Measurements from ENCODE around the gene SDK1.
A peak's percentile ranks its signal among the peaks of the same experiment; 100 is the strongest.

The SDK1 gene

DNA sequence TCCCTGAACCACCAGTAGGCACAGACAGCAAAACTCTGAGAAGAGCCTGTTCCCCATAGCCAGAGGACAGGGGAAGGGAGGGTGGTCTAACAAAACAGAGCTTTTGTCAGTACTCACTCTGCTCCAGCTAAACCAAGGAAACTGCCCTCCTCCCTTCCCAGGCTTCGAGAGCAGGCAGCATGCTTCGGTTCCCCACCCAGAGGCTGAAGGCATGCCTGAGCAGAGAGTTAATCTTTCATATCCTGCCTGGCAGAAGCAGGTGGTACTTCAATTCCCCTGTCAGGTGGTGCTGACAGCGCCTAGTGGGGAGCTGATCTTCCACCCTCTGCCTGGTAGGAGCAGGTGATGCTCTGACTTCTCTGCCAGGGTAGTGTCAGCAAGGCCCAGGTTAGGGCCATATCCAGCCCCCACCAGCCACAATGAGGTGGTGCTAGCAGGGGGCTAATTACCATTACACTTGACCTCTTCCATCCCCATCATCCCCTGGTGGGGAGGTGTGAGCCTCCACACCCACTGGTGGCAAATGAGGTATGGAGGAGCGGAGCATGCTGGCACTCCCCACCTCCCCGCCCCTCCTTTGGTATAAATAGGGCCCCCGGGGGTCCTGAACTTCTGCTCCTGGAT is 35.1 kb downstream of the SDK1 start:
- peak; percentile 1 for DNase-seq

DNA sequence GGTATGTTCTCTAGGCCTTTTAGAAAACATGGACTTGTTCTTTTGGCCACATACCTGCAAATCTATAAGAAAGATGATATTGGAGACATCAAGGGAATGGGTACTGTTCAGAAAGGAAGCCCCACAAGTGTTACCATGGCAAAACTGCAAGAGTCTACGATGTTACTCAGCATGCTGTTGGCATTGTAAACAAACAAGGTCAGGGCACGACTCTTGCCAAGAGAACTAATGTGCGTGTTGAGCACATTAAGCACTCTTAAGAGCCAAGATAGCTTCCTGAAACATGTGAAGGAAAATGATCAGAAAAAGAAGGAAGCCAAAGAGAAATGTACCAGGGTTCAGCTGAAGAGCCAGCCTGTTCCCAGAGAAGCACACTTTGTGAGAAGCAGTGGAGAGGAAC is 37.1 kb downstream of the SDK1 start:
- no peak for DNase-seq

DNA sequence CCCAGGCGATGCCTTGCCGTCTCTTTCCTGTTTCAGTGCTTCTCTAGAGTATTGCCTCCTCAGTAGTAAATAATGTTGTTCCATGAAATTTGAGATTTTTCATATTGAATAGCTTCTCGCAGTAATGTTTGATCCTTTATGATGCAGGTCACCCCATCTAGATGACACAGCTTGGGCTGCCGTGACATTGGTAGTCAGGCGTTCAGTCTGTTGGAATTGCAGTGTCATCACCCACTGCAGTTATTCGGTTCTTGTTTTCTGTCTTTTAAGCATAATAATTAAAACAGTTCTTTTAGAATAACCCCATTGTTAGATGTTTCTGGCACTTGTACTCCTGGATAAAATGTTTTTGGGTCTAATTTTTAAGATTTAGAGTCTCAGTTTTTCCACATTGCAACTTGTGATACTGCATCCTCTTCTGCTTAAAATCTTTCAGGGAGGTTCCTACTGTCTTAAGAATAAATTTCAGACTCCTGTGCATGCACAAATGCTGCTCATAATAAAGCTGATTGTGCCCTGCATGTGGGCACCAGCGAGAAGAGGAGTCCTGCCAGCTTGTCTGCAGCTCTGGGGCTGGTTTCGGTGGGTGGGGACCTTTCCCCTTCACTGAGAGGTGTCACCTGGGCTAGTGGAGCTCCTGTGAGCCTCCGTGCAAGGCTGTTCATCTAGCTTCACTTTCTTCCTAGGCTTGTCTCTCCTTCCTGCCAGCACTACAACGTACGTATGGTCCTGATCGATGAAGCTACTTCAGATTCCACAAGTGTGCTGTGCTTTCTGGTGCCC is 44.8 kb downstream of the SDK1 start:
- DNase-seq: no peak

GRCh38 chr7:3349126-3349525 is 48.1 kb downstream of the SDK1 start:
- no peak for DNase-seq

- DNase-seq: no peak
Measured at GRCh38 chr7:3356173-3356572, 55.1 kb downstream of the SDK1 start.

GRCh38 chr7:3358991-3359390 is 57.9 kb downstream of the SDK1 start:
- no peak for DNase-seq

GRCh38 chr7:3367261-3367660 is 66.2 kb downstream of the SDK1 start:
- DNase-seq: no peak

GRCh38 chr7:3370068-3370830 is 69.2 kb downstream of the SDK1 start:
- DNase-seq: peak; percentile 46

- no peak for DNase-seq
Measured at GRCh38 chr7:3370921-3371320, 69.9 kb downstream of the SDK1 start.

DNA sequence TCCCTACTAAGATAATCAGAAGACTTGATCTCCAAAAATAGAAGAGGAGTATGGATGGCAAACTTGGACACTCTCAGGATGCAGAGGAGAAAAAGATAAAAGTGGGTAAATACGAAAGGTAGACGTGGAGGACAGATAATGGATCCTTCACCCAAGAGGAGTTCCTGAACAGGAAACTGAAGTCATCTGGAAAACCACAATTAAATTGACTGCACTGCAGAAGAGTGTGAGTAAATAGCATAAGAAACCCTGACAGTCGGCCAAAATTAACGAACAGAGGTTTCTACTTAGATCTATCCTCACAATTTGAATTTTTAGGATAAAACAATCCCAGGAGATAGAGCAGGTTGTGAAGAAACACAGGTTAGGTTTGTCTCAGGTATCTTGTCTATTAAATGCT is 70.5 kb downstream of the SDK1 start:
- DNase-seq: no peak

DNA sequence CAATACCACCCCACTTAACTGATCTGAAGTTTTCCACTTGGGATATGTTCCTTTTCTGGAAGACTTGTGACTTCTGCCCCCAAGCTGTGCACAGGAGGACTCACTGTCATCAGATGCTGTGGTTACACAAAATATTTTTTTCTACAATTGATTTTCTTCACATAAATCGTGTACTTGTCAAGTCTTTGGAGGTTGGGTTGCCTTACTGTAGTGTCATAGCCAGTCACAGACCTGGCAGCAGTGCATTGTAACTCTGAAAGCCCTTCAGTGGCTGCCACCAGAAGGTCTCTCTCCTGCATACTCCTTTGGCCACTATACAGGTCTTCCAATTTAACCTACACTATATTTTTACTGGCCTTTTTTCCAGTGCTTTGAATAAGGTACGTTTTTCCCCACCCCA is 73.2 kb downstream of the SDK1 start:
- DNase-seq: no peak

- no peak for DNase-seq
Measured at GRCh38 chr7:3378390-3379150, 77.5 kb downstream of the SDK1 start.

DNA sequence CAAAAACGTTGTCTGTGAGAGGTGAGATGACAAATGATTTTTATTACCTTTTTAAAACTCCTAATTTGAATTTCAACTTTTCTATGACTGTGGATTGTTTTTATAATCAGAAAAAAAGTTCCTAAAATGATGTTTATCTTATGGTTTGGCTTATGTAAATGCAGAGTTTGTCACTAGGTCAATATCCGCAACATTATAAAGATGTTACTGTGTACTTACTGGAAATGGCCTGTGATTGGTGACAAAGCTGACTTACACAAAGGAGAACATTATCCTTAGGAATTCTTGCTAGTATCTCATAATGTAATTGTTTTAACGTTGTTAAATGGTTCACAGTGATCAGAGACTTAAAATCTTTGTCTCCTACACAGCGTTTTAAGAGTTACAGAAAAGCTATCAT is 79.0 kb downstream of the SDK1 start:
- DNase-seq: no peak

DNA sequence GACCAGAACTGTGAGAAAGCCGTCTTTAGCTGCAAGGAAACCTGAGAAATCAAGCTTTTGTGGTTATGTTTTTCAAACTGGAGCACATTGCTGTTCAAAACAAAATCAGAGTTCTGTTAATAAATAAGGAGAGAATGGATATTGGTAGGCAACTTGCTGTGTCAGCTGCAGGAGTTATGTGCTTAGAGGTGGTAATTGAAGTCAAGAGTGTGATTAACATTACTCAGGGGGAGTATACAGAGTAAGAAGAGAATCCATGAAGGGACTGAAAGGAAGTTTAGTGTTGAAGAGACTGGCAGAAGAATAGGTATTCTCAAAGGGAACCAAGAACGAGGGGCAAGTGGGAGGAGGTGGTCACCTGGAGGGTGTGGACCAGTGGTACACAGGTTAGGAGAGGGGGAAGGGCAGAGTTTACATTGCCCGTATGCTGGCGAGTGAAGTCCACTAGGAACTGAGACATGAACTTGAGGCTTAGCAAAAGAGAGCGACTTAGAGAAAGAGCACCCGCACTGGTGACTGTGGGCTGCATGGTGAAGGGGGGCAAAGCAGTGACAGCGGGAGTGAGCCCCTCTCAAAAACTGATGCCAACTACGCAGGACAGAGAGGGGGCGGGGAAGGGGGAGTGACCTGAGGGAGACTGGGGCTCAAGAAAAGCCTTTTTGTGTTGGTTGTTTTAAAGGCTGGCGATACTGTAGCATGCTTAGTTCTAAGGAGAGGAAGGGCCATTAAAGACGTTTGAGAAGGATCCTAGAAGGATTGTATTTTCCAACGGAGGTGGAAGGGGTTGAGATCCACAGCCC is 80.0 kb downstream of the SDK1 start:
- DNase-seq: peak; percentile 4

DNA sequence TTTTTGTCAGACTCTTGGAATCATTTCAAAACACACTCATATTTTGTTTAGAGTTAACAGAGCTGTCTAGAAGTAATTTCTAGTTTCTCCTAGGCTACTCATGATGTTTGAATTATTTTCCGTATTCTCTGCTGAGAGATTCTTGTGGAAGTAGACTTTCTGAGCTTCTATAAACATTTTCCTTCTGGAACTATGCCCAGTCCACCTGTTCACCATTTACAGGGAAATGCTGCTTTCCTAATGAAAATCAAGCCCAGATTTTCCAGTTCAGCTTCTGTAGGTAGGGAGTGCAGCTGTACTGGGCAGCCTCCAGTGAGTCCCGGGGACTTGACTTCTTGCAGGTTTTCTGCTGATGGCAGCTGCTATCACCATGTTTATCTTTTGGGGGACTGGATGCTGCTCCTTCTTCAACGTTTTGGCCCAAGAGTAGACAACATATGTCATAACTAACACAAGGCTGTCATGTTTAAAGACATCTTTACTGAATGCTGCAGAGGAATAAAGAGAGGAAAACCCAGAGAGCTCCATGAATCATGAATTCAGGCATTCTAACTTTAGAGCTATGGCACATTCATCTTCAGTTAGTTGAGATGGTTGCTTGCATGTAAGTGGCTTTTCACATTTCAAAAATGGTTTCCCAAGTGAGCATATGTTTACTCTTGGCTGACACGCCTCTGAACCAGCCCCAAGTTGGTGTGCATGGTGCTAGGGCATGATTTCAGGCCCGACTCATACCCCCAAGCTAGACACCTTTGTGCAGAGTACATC is 85.6 kb downstream of the SDK1 start:
- DNase-seq: no peak

DNA sequence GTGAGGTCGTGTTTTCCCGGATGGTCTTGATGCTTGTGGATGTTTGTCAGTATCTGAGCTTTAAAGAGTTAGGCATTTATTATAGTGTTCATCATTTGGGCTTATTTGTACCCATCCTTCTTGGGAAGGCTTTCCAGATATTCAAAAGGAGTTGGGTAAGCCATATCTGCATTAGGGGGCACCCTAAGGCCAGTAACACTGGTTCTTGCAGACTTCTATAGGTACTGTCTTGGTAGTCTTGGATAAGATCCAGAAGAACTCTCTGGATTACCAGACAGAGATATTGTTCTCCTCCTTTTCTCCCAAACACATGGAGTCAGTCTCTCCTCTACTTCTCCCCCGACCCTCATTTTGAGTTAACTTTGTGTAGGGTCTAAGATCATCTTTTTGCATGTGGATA is 92.8 kb downstream of the SDK1 start:
- no peak for DNase-seq

DNA sequence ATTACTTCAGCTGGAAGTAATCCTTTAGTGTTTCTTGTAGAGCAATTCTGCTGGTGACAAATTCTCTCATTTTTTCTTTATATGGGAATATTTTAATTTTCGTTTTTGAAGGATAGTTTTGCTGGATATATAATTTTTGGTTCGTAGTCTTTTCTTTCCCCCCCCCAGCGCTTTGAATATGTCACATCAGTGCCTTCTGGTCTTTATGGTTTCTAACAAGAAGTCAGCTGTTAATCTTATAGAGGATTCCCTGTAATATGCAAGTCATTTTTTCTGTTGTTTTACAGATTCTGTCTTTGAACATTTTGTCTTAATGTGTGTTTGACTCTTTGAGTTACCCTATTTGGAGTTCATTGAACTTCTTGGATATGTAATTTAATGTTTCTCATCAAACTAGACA is 96.3 kb downstream of the SDK1 start:
- no peak for DNase-seq

- DNase-seq: no peak
Measured at GRCh38 chr7:3399858-3400257, 98.8 kb downstream of the SDK1 start.

GRCh38 chr7:3404501-3404900 is 103.4 kb downstream of the SDK1 start:
- no peak for DNase-seq

- peak; percentile 54 for DNase-seq
Measured at GRCh38 chr7:3408814-3409595, 108.0 kb downstream of the SDK1 start.

GRCh38 chr7:3412871-3413270 is 111.8 kb downstream of the SDK1 start:
- DNase-seq: no peak

Measured in NCI-H1436 (cell line).